ENCODE data around the gene RAB18.

The RAB18 gene

DNA sequence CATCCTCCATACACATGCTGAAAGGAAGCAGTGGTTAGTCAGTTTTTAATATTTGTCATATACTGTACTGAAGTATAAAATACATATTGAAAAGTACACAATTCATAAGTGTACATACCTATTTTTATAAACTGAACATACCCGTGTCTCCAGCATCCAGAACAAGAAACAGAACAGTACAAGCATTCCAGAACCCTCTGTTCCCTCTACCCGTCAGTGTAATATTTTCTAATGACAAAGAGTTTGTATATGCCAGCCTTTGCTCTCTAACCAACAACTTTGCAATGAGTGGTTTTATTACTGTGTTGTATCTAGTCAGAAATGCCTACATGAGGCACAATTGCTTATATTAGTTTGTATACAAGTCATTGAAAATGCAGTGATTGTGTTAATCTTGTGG, 18.7 kb upstream of the RAB18 start:
- Histone ChIP-seq H3K9ac (ENCODE audit: low read length) (no peak overlapping the region), H3K27ac (ENCODE audit: low read length) (no peak overlapping the region), H3K9me3 (ENCODE audit: insufficient read depth, low read length) (no peaks in the 10 kb centered on the region), H3K4me2 (ENCODE audit: low read length) (no peak overlapping the region), H3K36me3 (replicated peaks; ENCODE audit: low read depth, low read length) (no peaks in the 10 kb centered on the region), H3K4me3 (ENCODE audit: low read length) (no peak overlapping the region), H3K4me1 (ENCODE audit: low read length) (peaks cover 7% of the 10 kb centered on the region), H3K79me2 (ENCODE audit: low read length) (no peaks in the 10 kb centered on the region), H4K20me1 (ENCODE audit: insufficient read depth, low read length) (no peaks in the 10 kb centered on the region), H2AFZ (ENCODE audit: low read depth, low read length) (no peak overlapping the region), H3K27me3 (ENCODE audit: low read depth, low read length) (peaks cover 7% of the 10 kb centered on the region)
- TF ChIP-seq EZH2phosphoT487 (IDR thresholded peaks at IDR 0.05; ENCODE audit: low read depth) (no peak), CTCF (IDR thresholded peaks at IDR 0.05; ENCODE audit: low read depth, low read length) (no peak)

- no peak for TF ChIP-seq EZH2phosphoT487 (IDR thresholded peaks at IDR 0.05; ENCODE audit: low read depth)
- no peak for TF ChIP-seq CTCF (IDR thresholded peaks at IDR 0.05; ENCODE audit: low read depth, low read length)
- no peaks in the 10 kb centered on the region for H3K79me2 ChIP-seq (ENCODE audit: low read length)
- no peak overlapping the region for H3K9ac ChIP-seq (ENCODE audit: low read length)
- no peaks in the 10 kb centered on the region for H3K36me3 ChIP-seq (replicated peaks; ENCODE audit: low read depth, low read length)
- H3K27ac ChIP-seq (ENCODE audit: low read length): no peak overlapping the region
- no peaks in the 10 kb centered on the region for H3K9me3 ChIP-seq (ENCODE audit: insufficient read depth, low read length)
- H3K4me2 ChIP-seq (ENCODE audit: low read length): no peak overlapping the region
- no peak overlapping the region for H2AFZ ChIP-seq (ENCODE audit: low read depth, low read length)
- H3K4me1 ChIP-seq (ENCODE audit: low read length): peaks cover 5% of the 10 kb centered on the region
- peaks cover 7% of the 10 kb centered on the region for H3K27me3 ChIP-seq (ENCODE audit: low read depth, low read length)
- H3K4me3 ChIP-seq (ENCODE audit: low read length): no peak overlapping the region
- H4K20me1 ChIP-seq (ENCODE audit: insufficient read depth, low read length): no peaks in the 10 kb centered on the region
Measured at GRCh38 chr10:27485986-27486385, 18.1 kb upstream of the RAB18 start.

DNA sequence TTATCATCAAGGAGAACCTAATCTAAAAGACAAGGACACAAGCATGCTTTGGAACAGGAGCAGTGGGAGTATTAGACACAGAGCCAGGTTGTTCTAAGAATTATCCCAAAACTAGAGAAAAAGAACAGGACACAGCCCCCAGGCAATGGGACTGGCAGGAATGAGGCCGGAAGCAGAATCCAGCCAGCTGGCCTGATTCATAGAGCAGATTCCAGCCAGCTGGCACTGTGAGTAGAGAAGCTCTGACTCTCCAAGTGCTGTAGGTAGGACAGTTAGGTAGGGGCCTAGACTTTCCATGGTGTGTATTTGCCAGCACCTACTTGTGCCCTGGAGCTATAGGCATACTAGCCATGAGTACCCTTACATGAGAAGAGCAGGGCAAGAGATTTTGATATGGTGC, 13.3 kb upstream of the RAB18 start:
- Histone ChIP-seq H3K9me3 (ENCODE audit: insufficient read depth, low read length) (no peaks in the 10 kb centered on the region), H2AFZ (ENCODE audit: low read depth, low read length) (no peak overlapping the region), H3K4me3 (ENCODE audit: low read length) (no peak overlapping the region), H3K27ac (ENCODE audit: low read length) (no peak overlapping the region), H3K4me2 (ENCODE audit: low read length) (no peak overlapping the region), H3K9ac (ENCODE audit: low read length) (no peak overlapping the region), H4K20me1 (ENCODE audit: insufficient read depth, low read length) (no peaks in the 10 kb centered on the region), H3K4me1 (ENCODE audit: low read length) (no peaks in the 10 kb centered on the region), H3K79me2 (ENCODE audit: low read length) (no peaks in the 10 kb centered on the region), H3K27me3 (ENCODE audit: low read depth, low read length) (peaks cover under 1% of the 10 kb centered on the region; the same call in 1 of the 2 replicates), H3K36me3 (replicated peaks; ENCODE audit: low read depth, low read length) (no peaks in the 10 kb centered on the region)
- TF ChIP-seq CTCF (IDR thresholded peaks at IDR 0.05; ENCODE audit: low read depth, low read length) (no peak), EZH2phosphoT487 (IDR thresholded peaks at IDR 0.05; ENCODE audit: low read depth) (no peak)

GRCh38 chr10:27494116-27494805, 9.8 kb upstream of the RAB18 start:
- Histone ChIP-seq H4K20me1 (ENCODE audit: insufficient read depth, low read length) (no peaks in the 10 kb centered on the region), H3K9ac (ENCODE audit: low read length) (no peak overlapping the region), H3K4me1 (ENCODE audit: low read length) (no peaks in the 10 kb centered on the region), H3K9me3 (ENCODE audit: insufficient read depth, low read length) (no peaks in the 10 kb centered on the region), H3K4me2 (ENCODE audit: low read length) (no peak overlapping the region), H3K27ac (ENCODE audit: low read length) (no peak overlapping the region), H3K27me3 (ENCODE audit: low read depth, low read length) (no peaks in the 10 kb centered on the region), H2AFZ (ENCODE audit: low read depth, low read length) (no peak overlapping the region), H3K4me3 (ENCODE audit: low read length) (no peak overlapping the region), H3K36me3 (replicated peaks; ENCODE audit: low read depth, low read length) (no peaks in the 10 kb centered on the region), H3K79me2 (ENCODE audit: low read length) (no peaks in the 10 kb centered on the region)
- TF ChIP-seq CTCF (IDR thresholded peaks at IDR 0.05; ENCODE audit: low read depth, low read length): no peak
- no peak for TF ChIP-seq EZH2phosphoT487 (IDR thresholded peaks at IDR 0.05; ENCODE audit: low read depth)

All from OCI-LY3 (cell line).